HCT116 (cell line): ENCODE measurements around the gene DTNBP1. TPM values are rescaled to one million over a fixed set of nuclear protein-coding genes. Genes with fewer than 3 reads are reported as not detected.

ENCODE experiments used
- ATAC-seq: fragments of 200-7000 bp; cut with Tn5 transposase; 2 replicates; pipeline ENCODE4 v1.9.1; 2020; ENCODE audit warnings: mild to moderate bottlenecking, moderate library complexity
- BruUV-seq: library from RNA; stranded (reverse); fragments of 400-500 nt; replicated peaks from 2 replicates; lab custom pipeline; 2021; lab: Mats Ljungman, UMichigan
- CTCF ChIA-PET: fragments of 300-600 bp; sonication (Branson Sonifier 250); formaldehyde crosslinking; loops from one replicate; lab custom pipeline; 2021; ENCODE audit warnings: antibody characterized with exemption; lab: Charles Lee
- POLR2A ChIA-PET: fragments of 300-600, 350-600 bp; sonication (Branson Sonifier 250); formaldehyde crosslinking; loops from one replicate; lab custom pipeline; 2021; ENCODE audit warnings: antibody characterized with exemption; lab: Charles Lee
- RAD21 ChIA-PET, 2 experiments: fragments of 300-600 bp; sonication (Branson Sonifier 250); formaldehyde crosslinking; loops; one replicate each; lab custom pipeline; 2023; ENCODE audit warnings: low total read pairs in 2 of 2; ENCODE audit not compliant: uncharacterized antibody in 2 of 2, unreplicated experiment in 2 of 2, low non-redundant PET in 1 of 2; lab: Charles Lee
- DNase-seq: peaks from one replicate; pipeline ENCODE4 v3.0.0-alpha.2; 2010; ENCODE audit warnings: low read depth, low spot score
- H2AFZ ChIP-seq: fragments of 200-600 bp; shearing (Covaris generic), sonication (generic); 2 replicates; pipeline ENCODE4 v1.6.1; 2017; ENCODE audit warnings: low read depth, mixed run types, mixed read lengths, antibody characterized with exemption, low read length; ENCODE audit not compliant: poor library complexity, severe bottlenecking
- H3K27ac ChIP-seq: 2 replicates; pipeline ENCODE4 v1.5.1; 2012; ENCODE audit warnings: low read depth, low read length
- H3K27me3 ChIP-seq: fragments of 200-600 bp; sonication (generic); 2 replicates; pipeline ENCODE4 v1.6.1; 2016; ENCODE audit warnings: mixed run types, low read length, mixed read lengths; ENCODE audit not compliant: insufficient read depth
- H3K36me3 ChIP-seq, 2 experiments: fragments of 200-500 bp in 1 of 2; fragments of 200-600 bp in 1 of 2; sonication (Bioruptor generic) in 1 of 2; sonication (generic) in 1 of 2; 2 replicates each; pipeline versions ENCODE4 v1.5.1 to v1.6.1; 2014 to 2016; ENCODE audit warnings: low read length in 2 of 2, inconsistent platforms in 1 of 2, mixed read lengths in 1 of 2, mixed run types in 1 of 2; ENCODE audit not compliant: insufficient read depth in 2 of 2, control insufficient read depth in 1 of 2
- H3K4me1 ChIP-seq, 2 experiments: fragments of 200-600 bp in 1 of 2; sonication (generic) in 1 of 2; 2 replicates each; pipeline versions ENCODE4 v1.5.1 to v1.6.1; 2012 to 2017; ENCODE audit warnings: low read length in 2 of 2, inconsistent platforms in 1 of 2, mild to moderate bottlenecking in 1 of 2, mixed read lengths in 1 of 2, mixed run types in 1 of 2, moderate library complexity in 1 of 2; ENCODE audit not compliant: insufficient read depth in 2 of 2, control insufficient read depth in 1 of 2
- H3K4me2 ChIP-seq: fragments of 200-600 bp; sonication (generic); 2 replicates; pipeline ENCODE4 v1.6.1; 2017; ENCODE audit warnings: mixed run types, low read length, mixed read lengths
- H3K4me3 ChIP-seq, 2 experiments: fragments of 200-600 bp in 1 of 2; sonication (generic) in 1 of 2; replicated peaks in 1 of 2; 2 replicates each; pipeline ENCODE4 v1.5.1; 2011 to 2016; ENCODE audit warnings: low read length in 2 of 2, control low read depth in 1 of 2, low read depth in 1 of 2, mild to moderate bottlenecking in 1 of 2, mixed read lengths in 1 of 2, mixed run types in 1 of 2
- H3K79me2 ChIP-seq: fragments of 200-600 bp; sonication (generic); 2 replicates; pipeline ENCODE4 v1.6.1; 2017; ENCODE audit warnings: mild to moderate bottlenecking, mixed run types, low read length, moderate library complexity, mixed read lengths; ENCODE audit not compliant: insufficient read depth
- H3K9ac ChIP-seq: fragments of 200-600 bp; sonication (generic); 2 replicates; pipeline ENCODE4 v1.6.1; 2016; ENCODE audit warnings: low read length, mixed read lengths
- H3K9me2 ChIP-seq: fragments of 200-600 bp; sonication (generic), shearing (Covaris generic); 2 replicates; pipeline ENCODE4 v1.6.1; 2017; ENCODE audit warnings: mixed run types, mild to moderate bottlenecking, moderate library complexity; ENCODE audit not compliant: insufficient read depth
- H3K9me3 ChIP-seq, 2 experiments: fragments of 200-500 bp in 1 of 2; fragments of 200-600 bp in 1 of 2; sonication (Bioruptor generic) in 1 of 2; sonication (generic) in 1 of 2; 2 replicates each; pipeline ENCODE4 v1.6.1; 2014 to 2017; ENCODE audit warnings: low read length in 2 of 2, mixed read lengths in 2 of 2, inconsistent platforms in 1 of 2, low read depth in 1 of 2, mild to moderate bottlenecking in 1 of 2, mixed run types in 1 of 2, moderate library complexity in 1 of 2; ENCODE audit not compliant: control insufficient read depth in 1 of 2, insufficient read depth in 1 of 2
- H4K20me1 ChIP-seq: fragments of 200-600 bp; sonication (generic), shearing (Covaris generic); 2 replicates; pipeline ENCODE4 v1.6.1; 2017; ENCODE audit warnings: mixed run types, mild to moderate bottlenecking, moderate library complexity; ENCODE audit not compliant: insufficient read depth
- ELF1 ChIP-seq: IDR thresholded peaks from 2 replicates; pipeline ENCODE4 v1.6.1; 2012; ENCODE audit warnings: low read depth, borderline replicate concordance
- EZH2 ChIP-seq: fragments of 200-600 bp; sonication (generic); IDR thresholded peaks from 2 replicates; pipeline ENCODE4 v1.6.1; 2017; ENCODE audit warnings: antibody characterized with exemption, mixed run types
- EZH2phosphoT487 ChIP-seq: fragments of 200-600 bp; IDR thresholded peaks from 2 replicates; pipeline ENCODE4 v1.6.1; 2018; ENCODE audit warnings: antibody characterized with exemption, borderline replicate concordance
- POLR2AphosphoS5 ChIP-seq: IDR thresholded peaks from 2 replicates; pipeline ENCODE4 v1.6.1; 2011; ENCODE audit warnings: mild to moderate bottlenecking, low read depth, low read length, moderate library complexity
- RAD21 ChIP-seq: IDR thresholded peaks from 2 replicates; pipeline ENCODE4 v1.6.1; 2012; ENCODE audit warnings: low read depth, mild to moderate bottlenecking
- SRF ChIP-seq: IDR thresholded peaks from 2 replicates; pipeline ENCODE4 v1.6.1; 2012; ENCODE audit warnings: low read depth
- YY1 ChIP-seq: IDR thresholded peaks from 2 replicates; pipeline ENCODE4 v1.6.1; 2011; ENCODE audit warnings: low read length, low read depth, moderate library complexity, mild to moderate bottlenecking; ENCODE audit not compliant: insufficient replicate concordance; ENCODE audit errors: extremely low read depth
- ZBTB33 ChIP-seq: IDR thresholded peaks from 2 replicates; pipeline ENCODE4 v1.6.1; 2011; ENCODE audit warnings: mild to moderate bottlenecking, low read length, moderate library complexity; ENCODE audit not compliant: insufficient replicate concordance; ENCODE audit errors: extremely low read depth
- intact Hi-C: fragments of 100-400 bp; cut with micrococcal nuclease; formaldehyde crosslinking; loops from 2 replicates; pipeline ENCODE4 v1.10.0; 2022
- total RNA-seq: library from RNA; stranded (reverse); gene quantifications from one replicate; pipeline ENCODE4 v1.2.1, GENCODE V29; 2021; ENCODE audit not compliant: unreplicated experiment
- TF ChIP-seq, protein P1 (sequence below): IDR thresholded peaks from 2 replicates; pipeline ENCODE4 v1.6.1; 2012

Gene DTNBP1
- total RNA-seq, 1 experiment from 2014 or later, result 16.7 TPM

- H3K9me3 ChIP-seq, result no peaks in the 10 kb centered on the region
- DNase-seq (no peak), ATAC-seq (no peak)
- ChIA-PET POLR2A (no interaction called here), CTCF (no interaction called here), RAD21 (no interaction called here)
- no peaks in the 10 kb centered on the region for H3K79me2 ChIP-seq
- H3K27ac ChIP-seq, result no peak overlapping the region
- intact Hi-C loops, result no loop called here
- H3K4me2 ChIP-seq, result no peak overlapping the region
- H3K36me3 ChIP-seq, result no peaks in the 10 kb centered on the region
- H3K9ac ChIP-seq, result no peak overlapping the region
- TF ChIP-seq ZBTB33, result no peak
- TF ChIP-seq SRF, result no peak
- no peak for TF ChIP-seq YY1
- no peak for TF ChIP-seq RAD21
- no peak for TF ChIP-seq EZH2phosphoT487
- TF ChIP-seq, protein P1, sequence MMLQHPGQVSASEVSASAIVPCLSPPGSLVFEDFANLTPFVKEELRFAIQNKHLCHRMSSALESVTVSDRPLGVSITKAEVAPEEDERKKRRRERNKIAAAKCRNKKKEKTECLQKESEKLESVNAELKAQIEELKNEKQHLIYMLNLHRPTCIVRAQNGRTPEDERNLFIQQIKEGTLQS, result no peak
- TF ChIP-seq POLR2AphosphoS5, result no peak
- no peak for TF ChIP-seq ELF1
- TF ChIP-seq EZH2, result no peak
- no peak overlapping the region for H3K4me3 ChIP-seq
- peaks cover 15% of the 10 kb centered on the region; the same call in 1 of the 2 replicates for H3K27me3 ChIP-seq
- no TSS peak for BruUV-seq
- no peak overlapping the region for H2AFZ ChIP-seq
- H3K9me2 ChIP-seq, result no peaks in the 10 kb centered on the region
- H3K4me1 ChIP-seq, result no peaks in the 10 kb centered on the region
- H4K20me1 ChIP-seq, result no peaks in the 10 kb centered on the region
Measured at GRCh38 chr6:15675536-15676220, 12.8 kb upstream of the DTNBP1 start.
